ENCODE results near the gene TRIM14.

GRCh38 chr9:98031935-98032334 is 87.1 kb downstream of the TRIM14 start:
- no peak for TF ChIP-seq ZNF211 (tag by site-specific recombination; IDR thresholded peaks at IDR 0.05; ENCODE audit: low read depth)
- TF ChIP-seq PRDM10 (tag by site-specific recombination; IDR thresholded peaks at IDR 0.05), result no peak
- no peak for TF ChIP-seq ZNF362 (tag by site-specific recombination; IDR thresholded peaks at IDR 0.05)
- no peak for TF ChIP-seq ZBTB44 (tag by site-specific recombination; IDR thresholded peaks at IDR 0.05)
- TF ChIP-seq REST (tag by site-specific recombination; IDR thresholded peaks at IDR 0.05), result no peak
- TF ChIP-seq CTCF (tag by site-specific recombination; IDR thresholded peaks at IDR 0.05), result no peak
- TF ChIP-seq ZNF292 (tag by site-specific recombination; IDR thresholded peaks at IDR 0.05; ENCODE audit: borderline replicate concordance, low read depth), result no peak
- no peak for TF ChIP-seq ZNF843 (tag by site-specific recombination; IDR thresholded peaks at IDR 0.05)
- TF ChIP-seq ZNF174 (tag by site-specific recombination; IDR thresholded peaks at IDR 0.05), result no peak
